Measurements from ENCODE around the gene PPP1R2C.

GRCh38 chrX:42804524-42804923 lies 26.6 kb upstream of the PPP1R2C start:
- TF ChIP-seq, protein P1, sequence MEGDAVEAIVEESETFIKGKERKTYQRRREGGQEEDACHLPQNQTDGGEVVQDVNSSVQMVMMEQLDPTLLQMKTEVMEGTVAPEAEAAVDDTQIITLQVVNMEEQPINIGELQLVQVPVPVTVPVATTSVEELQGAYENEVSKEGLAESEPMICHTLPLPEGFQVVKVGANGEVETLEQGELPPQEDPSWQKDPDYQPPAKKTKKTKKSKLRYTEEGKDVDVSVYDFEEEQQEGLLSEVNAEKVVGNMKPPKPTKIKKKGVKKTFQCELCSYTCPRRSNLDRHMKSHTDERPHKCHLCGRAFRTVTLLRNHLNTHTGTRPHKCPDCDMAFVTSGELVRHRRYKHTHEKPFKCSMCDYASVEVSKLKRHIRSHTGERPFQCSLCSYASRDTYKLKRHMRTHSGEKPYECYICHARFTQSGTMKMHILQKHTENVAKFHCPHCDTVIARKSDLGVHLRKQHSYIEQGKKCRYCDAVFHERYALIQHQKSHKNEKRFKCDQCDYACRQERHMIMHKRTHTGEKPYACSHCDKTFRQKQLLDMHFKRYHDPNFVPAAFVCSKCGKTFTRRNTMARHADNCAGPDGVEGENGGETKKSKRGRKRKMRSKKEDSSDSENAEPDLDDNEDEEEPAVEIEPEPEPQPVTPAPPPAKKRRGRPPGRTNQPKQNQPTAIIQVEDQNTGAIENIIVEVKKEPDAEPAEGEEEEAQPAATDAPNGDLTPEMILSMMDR (IDR thresholded peaks at IDR 0.05), result no peak
- no peak for TF ChIP-seq EZH2phosphoT487 (IDR thresholded peaks at IDR 0.05)

Data from neural progenitor cell (in vitro differentiated cells).